A549 (cell line): ENCODE measurements around the gene FLII. TPM values are rescaled to one million over a fixed set of nuclear protein-coding genes. Genes with fewer than 3 reads are reported as not detected.
A peak's percentile ranks its signal among the peaks of the same experiment; 100 is the strongest.
"Not testable (repeated sequence)": the region's sequence is repeated elsewhere in the genome, so short reads cannot be mapped to it uniquely, and the experiment has no call there.

Experiments used
- ATAC-seq, 2 experiments: fragments of 200-7000 bp in 1 of 2; fragments of >200 bp in 1 of 2; cut with Nextera tagmentation in 1 of 2; cut with Tn5 transposase in 1 of 2; 3 replicates each; pipeline versions ENCODE4 v1.8.0 to v1.9.1; 2018 to 2020; ENCODE audit warnings: mild to moderate bottlenecking in 1 of 2, moderate library complexity in 1 of 2
- CTCF ChIA-PET: fragments of 300-600 bp; sonication (Branson Sonifier 250); formaldehyde crosslinking; extraction: SDS; loops from one replicate; lab custom pipeline; 2021; ENCODE audit warnings: antibody characterized with exemption, inconsistent platforms; lab: Yijun Ruan, JAX
- POLR2A ChIA-PET: fragments of 350-600 bp; formaldehyde crosslinking; extraction: SDS; loops from one replicate; lab custom pipeline; 2021; ENCODE audit warnings: antibody characterized with exemption, inconsistent platforms; lab: Yijun Ruan, JAX
- DNase-seq, 2 experiments: peaks; one replicate each; pipeline versions ENCODE4 v3.0.0 to v3.0.0-alpha.2; 2011 to 2016; ENCODE audit warnings: low read depth in 1 of 2, low spot score in 1 of 2
- FAIRE-seq: peaks from 2 replicates; lab custom pipeline; 2011; peaks lifted over from hg19 to GRCh38; lab: Jason Lieb, UNC
- H3K27ac ChIP-seq, 2 experiments: fragments of >200 bp; sonication (Bioruptor Twin); formaldehyde crosslinking; 3 replicates each; pipeline ENCODE4 v1.5.1; 2016 to 2017
- H3K4me1 ChIP-seq: fragments of >200 bp; sonication (Bioruptor Twin); formaldehyde crosslinking; 3 replicates; pipeline ENCODE4 v1.6.1; 2016
- H3K4me2 ChIP-seq: fragments of >200 bp; sonication (Bioruptor Twin); formaldehyde crosslinking; 3 replicates; pipeline ENCODE4 v1.6.1; 2016
- H3K4me3 ChIP-seq: fragments of >200 bp; sonication (Bioruptor Twin); formaldehyde crosslinking; 3 replicates; pipeline ENCODE4 v1.5.1; 2016
- H3K9me3 ChIP-seq: fragments of >200 bp; sonication (Bioruptor Twin); formaldehyde crosslinking; 3 replicates; pipeline ENCODE4 v1.6.1; 2016
- ATOH8 ChIP-seq: fragments of 250-450 bp; sonication (Bioruptor Pico); IDR thresholded peaks from 2 replicates; pipeline ENCODE4 v1.5.0; 2020; ENCODE audit warnings: low read depth, mild to moderate bottlenecking, moderate library complexity
- CTCF ChIP-seq: fragments of >200 bp; sonication (Bioruptor Twin); formaldehyde crosslinking; IDR thresholded peaks from 3 replicates; pipeline ENCODE4 v1.5.1; 2016
- HEYL ChIP-seq: fragments of 250-450 bp; sonication (Bioruptor Pico); IDR thresholded peaks from 2 replicates; pipeline ENCODE4 v1.8.0; 2021; ENCODE audit warnings: mild to moderate bottlenecking, moderate library complexity
- HOXB13 ChIP-seq: fragments of 250-450 bp; sonication (Bioruptor Pico); IDR thresholded peaks from 2 replicates; pipeline ENCODE4 v1.5.0; 2020; ENCODE audit warnings: low read depth, mild to moderate bottlenecking, moderate library complexity
- HOXB5 ChIP-seq: fragments of 250-450 bp; sonication (Bioruptor Pico); IDR thresholded peaks from 2 replicates; pipeline ENCODE4 v1.5.0; 2020; ENCODE audit warnings: mild to moderate bottlenecking, moderate library complexity
- KDM1A ChIP-seq: fragments of 200-600 bp; sonication (generic); IDR thresholded peaks from 2 replicates; pipeline ENCODE4 v1.6.1; 2016; ENCODE audit warnings: low read depth, mild to moderate bottlenecking
- KDM5A ChIP-seq: fragments of 200-600 bp; sonication (generic); IDR thresholded peaks from 2 replicates; pipeline ENCODE4 v1.6.1; 2016; ENCODE audit warnings: antibody characterized with exemption, mild to moderate bottlenecking
- MAZ ChIP-seq: fragments of 150-350 bp; IDR thresholded peaks from 2 replicates; pipeline ENCODE4 v1.6.1; 2014; ENCODE audit warnings: antibody characterized with exemption, low read depth, low read length, borderline replicate concordance
- RAD21 ChIP-seq, 2 experiments: fragments of >200 bp in 1 of 2; sonication (Bioruptor Twin) in 1 of 2; formaldehyde crosslinking in 1 of 2; IDR thresholded peaks in 1 of 2; conservative IDR thresholded peaks in 1 of 2; 2 replicates in 1 of 2; 3 replicates in 1 of 2; pipeline ENCODE4 v1.6.1; 2012 to 2018; ENCODE audit warnings: inconsistent platforms in 1 of 2
- SMC3 ChIP-seq: fragments of >200 bp; sonication (Bioruptor Twin); formaldehyde crosslinking; IDR thresholded peaks from 3 replicates; pipeline ENCODE4 v1.6.1; 2018; ENCODE audit warnings: inconsistent platforms
- USF2 ChIP-seq: fragments of 450-650 bp; IDR thresholded peaks from 2 replicates; pipeline ENCODE4 v1.6.1; 2014; ENCODE audit warnings: antibody characterized with exemption
- WGBS: methylation state at CpG from one replicate; pipeline ENCODE4 v1.1.6; 2017; ENCODE audit errors: missing lambda C conversion rate; 5-methylcytosine and 5-hydroxymethylcytosine counted together
- polyA plus RNA-seq, 4 experiments: library from polyadenylated mRNA; depleted of rRNA in 3 of 4; stranded (reverse); fragments of >200 nt; fragmentation: RNase III in 1 of 4; extraction: RNeasy Plus Mini Kit Qiagen cat#74134 plus additional on column Dnase treatment in 1 of 4; gene quantifications; 2 replicates in 3 of 4; 3 replicates in 1 of 4; pipeline ENCODE4 v1.2.3, GENCODE V29; 2011 to 2017
- TF ChIP-seq, protein P1 (sequence below): IDR thresholded peaks from 2 replicates; pipeline ENCODE4 v1.6.1; 2012

Gene FLII
- polyA plus RNA-seq, 2 of the 4 experiments (the other 2 are of a cell fraction): 253 to 280 TPM

DNA sequence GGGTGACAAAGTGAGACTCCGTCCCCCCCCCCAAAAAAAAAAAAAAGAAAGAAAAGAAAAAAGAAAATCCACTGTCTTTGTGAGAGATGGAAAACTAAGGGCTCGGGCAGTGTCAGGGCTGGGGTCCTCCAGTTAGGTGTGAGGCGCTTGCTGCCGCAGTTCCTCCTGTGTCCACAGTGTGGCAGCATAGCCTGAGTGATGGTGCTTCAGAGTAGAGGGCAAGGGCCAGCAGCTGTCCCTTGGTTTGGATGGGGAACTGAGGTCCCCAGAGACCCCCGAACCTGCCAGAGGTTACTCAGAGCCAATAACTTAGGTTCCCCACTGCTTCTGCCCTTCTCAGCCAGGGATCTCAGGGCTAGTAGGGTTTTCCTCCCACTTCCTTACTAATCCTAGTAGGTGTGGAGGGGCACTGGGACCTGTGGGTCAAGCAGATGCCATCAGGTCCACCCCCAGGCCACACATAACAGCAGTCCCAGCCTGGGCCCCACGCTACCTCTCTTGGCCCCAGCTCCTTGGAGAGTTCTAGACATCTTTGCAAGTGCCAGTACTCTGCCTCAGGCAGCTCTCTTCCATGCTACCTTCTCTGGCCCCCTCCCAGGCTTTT, 41.0 kb downstream of the FLII start:
- CTCF ChIA-PET: interaction anchor here (0.6 to 7.1 kb wide), 33 partner anchors 8 to 157 kb away, joined by 3 to 106 read pairs (median 4); partner anchors contain the start of genes MIEF2 and SHMT1
- Histone ChIP-seq H3K9me3 (no peaks in the 10 kb centered on the region), H3K4me1 (peaks cover 7% of the 10 kb centered on the region; the same call in 2 of the 3 replicates)
- peak; percentile 65 for TF ChIP-seq SMC3
- TF ChIP-seq KDM1A: no peak
- peak; percentile 84 to 93 for TF ChIP-seq RAD21 (conservative IDR thresholded peaks at IDR 0.05 in 1 of 2, IDR thresholded peaks at IDR 0.05 in 1 of 2)
- TF ChIP-seq CTCF: peak; percentile 85
- TF ChIP-seq USF2: no peak
- TF ChIP-seq, all 56 proteins: peak for 3
- ATAC-seq (peak; percentile 87 to 95), FAIRE-seq (peak; percentile 86), DNase-seq (peak; percentile 71 to 97)
- Histone ChIP-seq H3K4me3 (no peak overlapping the region), H3K4me2 (no peak overlapping the region), H3K27ac (no peak overlapping the region)
- WGBS: 5% methylated on average over 6 of the region's 6 CpGs
- POLR2A ChIA-PET: interaction anchor here (0.7 kb wide), 1 partner anchor 42 kb away, joined by 11 read pairs; no protein-coding TSS in a partner anchor

DNA sequence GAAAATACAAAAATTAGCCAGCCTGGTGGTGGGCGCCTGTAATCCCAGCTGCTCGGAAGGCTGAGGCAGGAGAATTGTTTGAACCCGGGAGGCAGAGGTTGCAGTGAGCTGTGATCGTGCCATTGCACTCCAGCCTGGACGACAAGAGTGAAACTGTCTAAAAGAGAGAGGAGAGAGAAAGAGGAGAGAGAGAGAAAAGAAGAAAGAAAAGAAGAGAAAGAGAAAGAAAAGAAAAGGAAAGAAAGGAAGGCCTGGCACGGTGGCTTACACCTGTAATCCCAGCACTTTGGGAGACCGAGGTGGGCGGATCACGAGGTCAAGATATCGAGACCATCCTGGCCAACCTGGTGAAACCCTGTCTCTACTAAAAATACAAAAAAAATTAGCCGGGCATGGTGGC, 41.6 kb downstream of the FLII start:
- not testable (repeated sequence) for FAIRE-seq, H3K9me3 ChIP-seq, ATAC-seq, H3K4me1 ChIP-seq, H3K27ac ChIP-seq, H3K4me2 ChIP-seq, H3K4me3 ChIP-seq, DNase-seq
- POLR2A ChIA-PET: interaction anchor here (0.8 kb wide), 1 partner anchor 11 kb away, joined by 4 read pairs; no protein-coding TSS in a partner anchor
- CTCF ChIA-PET: interaction anchor here (0.6 to 7.1 kb wide), 20 partner anchors 10 to 146 kb away, joined by 3 to 106 read pairs (median 6); partner anchors contain the start of genes MIEF2 and SHMT1
- WGBS: 73% methylated on average over 11 of the region's 11 CpGs

DNA sequence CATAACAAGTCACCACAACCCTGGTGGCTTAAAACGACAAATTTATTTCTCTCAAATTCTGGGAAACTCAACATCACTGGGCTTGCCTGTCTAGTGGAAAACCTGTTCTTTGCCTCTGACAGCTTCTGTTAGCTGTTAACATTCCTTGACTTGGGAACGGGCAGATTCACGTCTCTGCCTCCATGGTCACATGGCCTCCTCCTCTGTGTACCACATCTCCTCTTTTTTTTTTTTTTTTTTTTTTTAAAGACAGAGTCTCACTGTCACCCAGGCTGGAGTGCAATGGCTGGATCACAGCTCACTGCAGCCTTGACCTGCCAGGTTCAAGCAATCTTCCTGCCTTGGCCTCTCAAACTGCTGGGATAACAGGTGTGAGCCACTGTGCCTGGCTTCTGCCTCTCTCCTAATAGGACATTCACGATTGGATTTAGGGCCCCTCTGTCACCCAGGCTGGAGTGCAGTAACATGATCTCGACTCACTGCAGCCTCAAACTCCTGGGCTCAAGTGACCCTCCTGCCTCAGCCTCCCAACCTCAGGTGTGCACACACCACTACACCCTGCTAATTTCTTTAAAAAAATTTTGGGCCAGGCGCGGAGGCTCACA, 44.8 kb downstream of the FLII start:
- WGBS: 71% methylated on average over 7 of the region's 7 CpGs
- ATAC-seq: no peak
- FAIRE-seq: no peak
- ChIA-PET CTCF (no interaction called here), POLR2A (no interaction called here)
- no peaks in the 10 kb centered on the region for H3K9me3 ChIP-seq
- H3K4me2 ChIP-seq: no peak overlapping the region
- H3K4me1 ChIP-seq: no peaks in the 10 kb centered on the region
- no peak overlapping the region for H3K27ac ChIP-seq
- no peak for DNase-seq
- no peak overlapping the region for H3K4me3 ChIP-seq
- TF ChIP-seq, protein P1, sequence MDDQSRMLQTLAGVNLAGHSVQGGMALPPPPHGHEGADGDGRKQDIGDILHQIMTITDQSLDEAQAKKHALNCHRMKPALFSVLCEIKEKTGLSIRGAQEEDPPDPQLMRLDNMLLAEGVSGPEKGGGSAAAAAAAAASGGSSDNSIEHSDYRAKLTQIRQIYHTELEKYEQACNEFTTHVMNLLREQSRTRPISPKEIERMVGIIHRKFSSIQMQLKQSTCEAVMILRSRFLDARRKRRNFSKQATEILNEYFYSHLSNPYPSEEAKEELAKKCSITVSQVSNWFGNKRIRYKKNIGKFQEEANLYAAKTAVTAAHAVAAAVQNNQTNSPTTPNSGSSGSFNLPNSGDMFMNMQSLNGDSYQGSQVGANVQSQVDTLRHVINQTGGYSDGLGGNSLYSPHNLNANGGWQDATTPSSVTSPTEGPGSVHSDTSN: no peak
- TF ChIP-seq HOXB5 (CRISPR knock-in tag) (no peak), MAZ (no peak), ATOH8 (CRISPR knock-in tag) (no peak), KDM5A (no peak), HOXB13 (CRISPR knock-in tag) (no peak), HEYL (CRISPR knock-in tag) (no peak)
- TF ChIP-seq, all 56 proteins: peak for 0
